ENCODE data around the gene TMEM115.

DNA sequence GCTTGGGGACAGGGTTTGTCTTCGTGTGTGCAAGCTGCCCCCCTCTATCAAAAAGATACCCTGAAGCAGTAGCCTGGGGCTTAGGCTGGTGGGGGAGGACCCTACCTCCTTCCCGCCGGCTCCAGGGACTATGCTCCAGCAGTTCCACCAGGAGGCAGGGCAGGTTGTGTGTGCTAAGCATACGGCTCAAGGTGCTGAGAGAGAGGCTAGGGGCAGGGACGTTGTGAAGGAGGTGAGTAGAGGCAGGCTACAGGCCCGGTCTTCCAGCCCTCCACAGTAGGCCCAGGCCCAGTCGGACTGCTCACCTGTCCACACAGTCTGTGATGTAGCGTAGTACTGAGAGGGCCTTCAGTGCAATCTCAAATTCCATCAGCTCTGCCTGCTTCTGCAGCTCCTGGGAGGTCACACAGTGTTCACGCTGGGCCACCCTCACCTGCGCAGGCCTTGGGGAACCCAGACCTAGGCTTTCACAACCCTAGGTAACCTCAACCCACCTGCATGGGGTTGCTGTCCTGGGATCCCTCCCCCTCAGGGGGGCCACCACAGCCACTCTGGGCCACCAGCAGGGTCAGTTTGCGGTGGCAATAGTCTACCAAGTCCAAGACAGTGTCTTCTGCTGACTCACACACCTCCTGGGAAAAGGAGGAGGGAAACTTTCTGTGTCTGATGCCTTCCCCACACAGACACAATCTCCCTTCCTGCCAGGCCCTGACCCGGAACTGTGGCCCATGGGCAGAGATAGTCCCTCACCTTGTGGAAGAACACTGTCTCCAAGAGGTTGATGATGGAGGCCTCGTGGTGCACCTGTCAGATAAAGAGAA lies 16.3 kb downstream of the TMEM115 start:
- TF ChIP-seq REST (IDR thresholded peaks at IDR 0.05; ENCODE audit: insufficient replicate concordance, low read depth) (no peak), CTCF (IDR thresholded peaks at IDR 0.05; ENCODE audit: insufficient read depth, low read length) (no peak), POLR2AphosphoS5 (IDR thresholded peaks at IDR 0.05; ENCODE audit: low read depth) (no peak), SPI1 (IDR thresholded peaks at IDR 0.05; ENCODE audit: borderline replicate concordance, low read depth) (no peak)

Data from HL-60 (cell line).